ENCODE data around the gene C16orf87.

The C16orf87 gene

DNA sequence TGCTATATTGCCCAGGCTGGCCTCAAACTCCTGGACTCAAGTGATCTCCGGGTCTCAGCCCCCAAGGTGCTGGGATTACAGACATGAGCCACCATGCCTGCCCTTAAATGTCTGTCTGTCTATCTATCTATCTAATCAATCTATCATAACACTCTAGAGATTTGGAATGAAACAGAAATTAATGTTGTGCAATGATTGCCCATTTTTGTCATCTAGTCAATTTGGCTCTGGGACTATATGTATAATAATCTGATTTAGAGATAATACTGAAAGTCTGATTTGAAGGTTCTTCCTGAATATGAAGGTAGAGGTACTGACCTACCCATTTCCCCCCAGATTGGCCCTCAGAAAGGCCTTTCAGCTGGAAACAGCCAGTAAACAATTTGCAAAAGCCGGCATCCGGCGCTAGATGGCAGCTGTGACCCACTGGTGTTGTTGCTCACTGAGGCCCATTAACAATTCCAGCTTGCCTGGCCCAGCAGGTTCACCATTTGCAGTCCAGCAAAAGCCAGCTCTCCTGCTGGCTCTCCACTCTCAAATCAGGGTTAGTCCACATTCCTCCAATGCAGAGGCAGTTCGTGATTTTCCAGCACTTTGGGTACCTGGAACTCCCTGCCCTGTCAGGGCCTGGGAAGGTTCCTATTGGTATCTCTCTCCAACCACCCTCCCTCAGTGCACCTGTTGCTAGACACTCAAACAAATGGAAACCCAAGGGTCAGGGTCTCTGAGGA lies 22.9 kb upstream of the C16orf87 start:
- ChIA-PET POLR2A (interaction anchor here (0.6 to 1.8 kb wide), 2 partner anchors 30 to 72 kb away, joined by 3 to 5 read pairs; partner anchors contain the start of gene GPT2), CTCF (interaction anchor here (0.6 to 3.5 kb wide), 34 partner anchors 9 to 1313 kb away, joined by 3 to 56 read pairs (median 5); partner anchors contain the start of gene GPT2)
- no peaks in the 10 kb centered on the region for H3K36me3 ChIP-seq (ENCODE audit: control insufficient read depth in 2 of 2, insufficient read depth in 1 of 2, low read length in 2 of 2)
- no peak overlapping the region for H3K27ac ChIP-seq (ENCODE audit: extremely low read depth, low read depth, low read length)
- no peak overlapping the region for H3K4me3 ChIP-seq (ENCODE audit: low read depth, low read length)
- no peaks in the 10 kb centered on the region for H3K9me3 ChIP-seq (ENCODE audit: control insufficient read depth, insufficient read depth, low read depth, low read length)
- no peaks in the 10 kb centered on the region for H3K4me1 ChIP-seq (ENCODE audit: control insufficient read depth, insufficient read depth, low read length)
- no peak for TF ChIP-seq ZNF10 (tag by site-specific recombination; IDR thresholded peaks at IDR 0.05)
- no peak for TF ChIP-seq ZNF211 (tag by site-specific recombination; IDR thresholded peaks at IDR 0.05; ENCODE audit: low read depth)
- peak; percentile 79 for TF ChIP-seq ZIC2 (tag by site-specific recombination; IDR thresholded peaks at IDR 0.05)
- TF ChIP-seq, protein P1, sequence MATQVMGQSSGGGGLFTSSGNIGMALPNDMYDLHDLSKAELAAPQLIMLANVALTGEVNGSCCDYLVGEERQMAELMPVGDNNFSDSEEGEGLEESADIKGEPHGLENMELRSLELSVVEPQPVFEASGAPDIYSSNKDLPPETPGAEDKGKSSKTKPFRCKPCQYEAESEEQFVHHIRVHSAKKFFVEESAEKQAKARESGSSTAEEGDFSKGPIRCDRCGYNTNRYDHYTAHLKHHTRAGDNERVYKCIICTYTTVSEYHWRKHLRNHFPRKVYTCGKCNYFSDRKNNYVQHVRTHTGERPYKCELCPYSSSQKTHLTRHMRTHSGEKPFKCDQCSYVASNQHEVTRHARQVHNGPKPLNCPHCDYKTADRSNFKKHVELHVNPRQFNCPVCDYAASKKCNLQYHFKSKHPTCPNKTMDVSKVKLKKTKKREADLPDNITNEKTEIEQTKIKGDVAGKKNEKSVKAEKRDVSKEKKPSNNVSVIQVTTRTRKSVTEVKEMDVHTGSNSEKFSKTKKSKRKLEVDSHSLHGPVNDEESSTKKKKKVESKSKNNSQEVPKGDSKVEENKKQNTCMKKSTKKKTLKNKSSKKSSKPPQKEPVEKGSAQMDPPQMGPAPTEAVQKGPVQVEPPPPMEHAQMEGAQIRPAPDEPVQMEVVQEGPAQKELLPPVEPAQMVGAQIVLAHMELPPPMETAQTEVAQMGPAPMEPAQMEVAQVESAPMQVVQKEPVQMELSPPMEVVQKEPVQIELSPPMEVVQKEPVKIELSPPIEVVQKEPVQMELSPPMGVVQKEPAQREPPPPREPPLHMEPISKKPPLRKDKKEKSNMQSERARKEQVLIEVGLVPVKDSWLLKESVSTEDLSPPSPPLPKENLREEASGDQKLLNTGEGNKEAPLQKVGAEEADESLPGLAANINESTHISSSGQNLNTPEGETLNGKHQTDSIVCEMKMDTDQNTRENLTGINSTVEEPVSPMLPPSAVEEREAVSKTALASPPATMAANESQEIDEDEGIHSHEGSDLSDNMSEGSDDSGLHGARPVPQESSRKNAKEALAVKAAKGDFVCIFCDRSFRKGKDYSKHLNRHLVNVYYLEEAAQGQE (tag by site-specific recombination; IDR thresholded peaks at IDR 0.05): peak; percentile 63; the same call in 1 of the 2 replicates
- TF ChIP-seq, protein P2, sequence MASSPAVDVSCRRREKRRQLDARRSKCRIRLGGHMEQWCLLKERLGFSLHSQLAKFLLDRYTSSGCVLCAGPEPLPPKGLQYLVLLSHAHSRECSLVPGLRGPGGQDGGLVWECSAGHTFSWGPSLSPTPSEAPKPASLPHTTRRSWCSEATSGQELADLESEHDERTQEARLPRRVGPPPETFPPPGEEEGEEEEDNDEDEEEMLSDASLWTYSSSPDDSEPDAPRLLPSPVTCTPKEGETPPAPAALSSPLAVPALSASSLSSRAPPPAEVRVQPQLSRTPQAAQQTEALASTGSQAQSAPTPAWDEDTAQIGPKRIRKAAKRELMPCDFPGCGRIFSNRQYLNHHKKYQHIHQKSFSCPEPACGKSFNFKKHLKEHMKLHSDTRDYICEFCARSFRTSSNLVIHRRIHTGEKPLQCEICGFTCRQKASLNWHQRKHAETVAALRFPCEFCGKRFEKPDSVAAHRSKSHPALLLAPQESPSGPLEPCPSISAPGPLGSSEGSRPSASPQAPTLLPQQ (tag by site-specific recombination; IDR thresholded peaks at IDR 0.05): no peak
- TF ChIP-seq ZNF19 (tag by site-specific recombination; IDR thresholded peaks at IDR 0.05; ENCODE audit: low read depth): no peak
- peak; percentile 85 for TF ChIP-seq ZNF654 (tag by site-specific recombination; IDR thresholded peaks at IDR 0.05; ENCODE audit: low read depth)
- peak; percentile 81 for TF ChIP-seq ZNF660 (tag by site-specific recombination; IDR thresholded peaks at IDR 0.05)
- TF ChIP-seq, protein P3, sequence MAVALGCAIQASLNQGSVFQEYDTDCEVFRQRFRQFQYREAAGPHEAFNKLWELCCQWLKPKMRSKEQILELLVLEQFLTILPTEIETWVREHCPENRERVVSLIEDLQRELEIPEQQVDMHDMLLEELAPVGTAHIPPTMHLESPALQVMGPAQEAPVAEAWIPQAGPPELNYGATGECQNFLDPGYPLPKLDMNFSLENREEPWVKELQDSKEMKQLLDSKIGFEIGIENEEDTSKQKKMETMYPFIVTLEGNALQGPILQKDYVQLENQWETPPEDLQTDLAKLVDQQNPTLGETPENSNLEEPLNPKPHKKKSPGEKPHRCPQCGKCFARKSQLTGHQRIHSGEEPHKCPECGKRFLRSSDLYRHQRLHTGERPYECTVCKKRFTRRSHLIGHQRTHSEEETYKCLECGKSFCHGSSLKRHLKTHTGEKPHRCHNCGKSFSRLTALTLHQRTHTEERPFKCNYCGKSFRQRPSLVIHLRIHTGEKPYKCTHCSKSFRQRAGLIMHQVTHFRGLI (tag by site-specific recombination; IDR thresholded peaks at IDR 0.05): no peak
- peak; percentile 95 for TF ChIP-seq SCRT1 (tag by site-specific recombination; IDR thresholded peaks at IDR 0.05; ENCODE audit: borderline replicate concordance)
- no peak for TF ChIP-seq ZNF140 (tag by site-specific recombination; IDR thresholded peaks at IDR 0.05)
- 0 out of 2 replicates have a peak, but pooled peaks have one; percentile 26 for TF ChIP-seq ZNF2 (tag by site-specific recombination; IDR thresholded peaks at IDR 0.05)
- no peak for TF ChIP-seq OVOL3 (tag by site-specific recombination; IDR thresholded peaks at IDR 0.05)
- TF ChIP-seq, protein P4, sequence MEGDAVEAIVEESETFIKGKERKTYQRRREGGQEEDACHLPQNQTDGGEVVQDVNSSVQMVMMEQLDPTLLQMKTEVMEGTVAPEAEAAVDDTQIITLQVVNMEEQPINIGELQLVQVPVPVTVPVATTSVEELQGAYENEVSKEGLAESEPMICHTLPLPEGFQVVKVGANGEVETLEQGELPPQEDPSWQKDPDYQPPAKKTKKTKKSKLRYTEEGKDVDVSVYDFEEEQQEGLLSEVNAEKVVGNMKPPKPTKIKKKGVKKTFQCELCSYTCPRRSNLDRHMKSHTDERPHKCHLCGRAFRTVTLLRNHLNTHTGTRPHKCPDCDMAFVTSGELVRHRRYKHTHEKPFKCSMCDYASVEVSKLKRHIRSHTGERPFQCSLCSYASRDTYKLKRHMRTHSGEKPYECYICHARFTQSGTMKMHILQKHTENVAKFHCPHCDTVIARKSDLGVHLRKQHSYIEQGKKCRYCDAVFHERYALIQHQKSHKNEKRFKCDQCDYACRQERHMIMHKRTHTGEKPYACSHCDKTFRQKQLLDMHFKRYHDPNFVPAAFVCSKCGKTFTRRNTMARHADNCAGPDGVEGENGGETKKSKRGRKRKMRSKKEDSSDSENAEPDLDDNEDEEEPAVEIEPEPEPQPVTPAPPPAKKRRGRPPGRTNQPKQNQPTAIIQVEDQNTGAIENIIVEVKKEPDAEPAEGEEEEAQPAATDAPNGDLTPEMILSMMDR (tag by site-specific recombination; IDR thresholded peaks at IDR 0.05): peak; percentile 78
- no peak for TF ChIP-seq ZNF768 (tag by site-specific recombination; IDR thresholded peaks at IDR 0.05)
- TF ChIP-seq SCRT2 (tag by site-specific recombination; IDR thresholded peaks at IDR 0.05): peak; percentile 98

Measured in HEK293 (cell line).